8988T (cell line): Measurements from ENCODE around the gene ATP23.

Experiments used
- DNase-seq: peaks from one replicate; pipeline ENCODE4 v3.0.0; 2011

The ATP23 gene, protein sequence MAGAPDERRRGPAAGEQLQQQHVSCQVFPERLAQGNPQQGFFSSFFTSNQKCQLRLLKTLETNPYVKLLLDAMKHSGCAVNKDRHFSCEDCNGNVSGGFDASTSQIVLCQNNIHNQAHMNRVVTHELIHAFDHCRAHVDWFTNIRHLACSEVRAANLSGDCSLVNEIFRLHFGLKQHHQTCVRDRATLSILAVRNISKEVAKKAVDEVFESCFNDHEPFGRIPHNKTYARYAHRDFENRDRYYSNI

DNA sequence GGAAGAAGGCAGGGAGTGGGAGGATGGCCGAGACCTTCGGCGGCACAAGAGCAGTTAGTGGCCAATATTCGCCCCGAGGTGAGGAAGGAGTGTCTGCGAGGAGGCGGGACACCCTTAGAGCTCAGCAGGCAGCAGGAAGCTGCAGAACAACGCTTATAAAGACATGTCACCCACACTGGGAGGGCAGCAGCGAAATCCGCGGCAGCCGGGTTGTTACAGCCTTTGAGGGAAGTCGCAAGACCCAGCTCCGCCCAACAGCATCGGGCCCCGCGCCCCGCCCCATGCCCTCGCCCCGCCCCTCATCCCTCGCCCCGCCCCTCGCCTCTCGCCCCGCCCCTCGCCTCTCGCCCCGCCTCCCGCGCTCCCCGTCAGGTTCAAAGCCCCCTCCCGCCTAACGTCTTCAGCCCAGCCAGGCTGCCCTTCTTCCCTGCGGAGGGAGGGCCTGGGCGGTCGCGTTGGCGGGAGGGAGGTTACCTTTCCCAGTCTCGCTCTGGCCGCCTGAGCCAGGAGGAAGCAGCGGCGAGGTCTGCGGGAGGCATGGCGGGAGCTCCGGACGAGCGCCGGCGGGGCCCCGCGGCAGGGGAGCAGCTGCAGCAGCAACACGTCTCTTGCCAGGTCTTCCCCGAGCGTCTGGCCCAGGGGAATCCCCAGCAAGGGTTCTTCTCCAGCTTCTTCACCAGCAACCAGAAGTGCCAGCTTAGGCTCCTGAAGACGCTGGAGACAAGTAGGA is at the start of gene ATP23:
Gene ATP23, plus strand, starts transcription at position 403 of the 730 bp plus-strand sequence. Its CDS starts 135 bp downstream, at position 538.
- DNase-seq = peak; percentile 76

DNA sequence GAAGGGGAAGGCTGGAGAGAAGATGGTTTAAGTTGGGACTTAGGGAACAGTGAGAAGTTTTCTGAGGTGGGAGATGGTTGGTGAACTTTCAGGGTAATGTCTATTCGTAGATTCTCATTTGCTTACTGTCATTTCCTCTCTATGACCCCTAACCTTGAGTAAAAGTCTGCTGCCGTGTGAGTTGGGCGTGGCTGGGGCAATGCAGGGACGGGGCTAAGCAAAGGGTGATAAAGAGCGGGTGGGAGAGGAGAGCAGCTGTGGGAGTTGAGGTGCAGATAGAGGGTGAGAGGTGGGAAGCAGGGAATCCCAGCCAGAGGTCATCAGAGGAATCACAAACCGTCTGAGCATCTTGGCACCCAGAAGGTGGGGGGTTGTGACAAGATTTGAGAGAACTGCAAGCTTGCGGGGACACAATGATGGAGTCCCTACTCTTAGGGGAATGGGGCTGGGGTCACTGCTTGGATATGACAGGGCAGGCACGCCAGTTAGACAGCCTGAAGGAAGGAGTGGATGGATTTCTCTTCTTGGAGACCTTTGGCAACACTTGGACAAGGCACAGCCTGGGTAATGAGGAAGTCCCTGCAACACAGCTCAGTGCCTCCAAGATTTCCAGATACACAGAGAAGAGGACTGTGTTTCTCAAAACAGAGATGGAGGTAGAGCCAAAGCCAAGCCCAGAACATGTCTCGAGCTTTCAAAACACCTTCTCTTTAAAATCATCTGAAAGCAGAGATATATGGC is 49.0 kb upstream of the ATP23 start:
- no peak for DNase-seq

DNA sequence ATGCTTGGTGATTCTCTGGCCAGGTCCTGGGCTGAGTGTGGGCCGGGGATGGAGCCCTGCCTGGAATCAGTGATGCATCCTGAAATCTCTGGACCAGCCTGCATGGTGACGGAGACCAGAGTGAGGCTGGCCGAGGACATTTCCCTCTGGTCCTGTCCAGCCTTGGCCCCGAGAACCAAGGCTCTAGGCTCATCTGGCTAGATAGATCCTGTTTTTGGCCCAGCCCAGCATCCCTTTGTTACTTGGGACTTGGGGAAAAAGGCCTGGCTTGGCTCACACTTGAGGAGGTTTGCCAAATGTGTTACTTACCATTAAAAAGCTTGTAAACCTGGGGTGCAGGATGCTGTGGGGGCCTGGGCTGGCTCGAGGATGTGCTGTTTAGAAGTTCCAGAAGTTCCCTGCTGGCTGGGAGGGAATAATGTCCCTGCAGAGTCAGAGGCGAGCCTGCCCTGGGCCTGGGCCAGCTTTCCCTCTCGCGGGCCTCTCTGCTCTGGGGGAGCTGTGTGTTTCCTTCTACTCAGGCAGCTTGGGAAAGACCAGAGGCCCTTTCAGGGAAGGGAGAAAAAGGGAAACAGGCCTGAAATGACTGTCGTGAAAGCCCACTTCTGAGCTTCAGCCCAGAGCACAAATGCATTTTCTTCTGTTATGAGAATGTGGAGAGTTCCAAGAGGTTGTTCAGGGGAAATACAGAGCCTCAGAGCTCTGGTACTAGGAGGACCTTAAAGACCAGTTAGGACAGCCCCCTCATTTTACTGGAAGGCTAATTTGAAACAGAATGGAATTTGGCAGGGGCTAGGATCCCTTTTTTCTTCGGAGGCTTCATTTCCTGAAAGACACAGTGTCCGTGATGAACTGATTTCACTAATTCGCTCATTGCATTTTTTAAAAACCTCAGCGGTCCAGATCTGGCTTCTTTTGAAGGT is 47.7 kb upstream of the ATP23 start:
- DNase-seq = no peak

DNA sequence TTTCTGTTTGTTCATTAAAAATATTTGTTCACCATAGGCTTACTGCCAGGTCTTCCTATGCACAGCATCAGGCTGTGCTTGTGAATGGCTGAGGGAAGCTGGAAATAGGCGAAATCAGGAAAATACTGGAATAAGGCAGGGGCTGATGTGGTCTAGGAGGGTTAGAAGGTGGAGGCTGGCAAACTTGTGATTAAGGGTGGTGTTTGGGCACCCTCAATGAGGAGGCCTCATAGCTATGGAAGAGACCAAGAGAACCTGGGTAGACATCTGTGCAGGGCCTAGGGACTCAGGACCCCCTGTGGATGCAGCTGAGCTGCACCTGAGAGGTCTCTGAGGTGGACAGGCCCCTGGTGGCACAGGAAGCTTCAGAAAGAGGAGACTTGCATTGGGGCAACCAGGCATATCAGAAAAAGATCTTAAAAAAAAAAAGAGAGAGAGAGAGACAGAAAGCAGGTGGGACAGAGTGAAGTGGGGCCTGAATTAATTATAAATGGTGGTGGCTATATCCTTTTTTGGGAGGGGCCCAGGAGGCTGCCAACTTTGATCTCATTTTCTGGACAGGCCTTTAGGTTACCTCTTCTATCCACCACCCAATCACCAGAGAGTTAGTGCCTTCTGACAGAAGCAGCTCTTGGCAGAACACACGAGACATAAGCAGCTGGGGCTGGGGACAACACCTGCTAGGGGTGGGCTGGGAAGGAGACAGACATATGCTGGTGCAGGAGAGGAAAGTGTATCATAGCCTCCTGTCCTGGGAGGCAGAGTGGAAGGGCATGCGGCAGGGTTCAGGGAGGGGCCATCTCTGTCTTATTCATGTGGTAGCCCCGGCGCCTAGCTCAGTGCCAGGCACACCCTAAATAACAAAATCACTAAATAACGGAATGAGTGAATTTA is 46.7 kb upstream of the ATP23 start:
- DNase-seq = no peak

DNA sequence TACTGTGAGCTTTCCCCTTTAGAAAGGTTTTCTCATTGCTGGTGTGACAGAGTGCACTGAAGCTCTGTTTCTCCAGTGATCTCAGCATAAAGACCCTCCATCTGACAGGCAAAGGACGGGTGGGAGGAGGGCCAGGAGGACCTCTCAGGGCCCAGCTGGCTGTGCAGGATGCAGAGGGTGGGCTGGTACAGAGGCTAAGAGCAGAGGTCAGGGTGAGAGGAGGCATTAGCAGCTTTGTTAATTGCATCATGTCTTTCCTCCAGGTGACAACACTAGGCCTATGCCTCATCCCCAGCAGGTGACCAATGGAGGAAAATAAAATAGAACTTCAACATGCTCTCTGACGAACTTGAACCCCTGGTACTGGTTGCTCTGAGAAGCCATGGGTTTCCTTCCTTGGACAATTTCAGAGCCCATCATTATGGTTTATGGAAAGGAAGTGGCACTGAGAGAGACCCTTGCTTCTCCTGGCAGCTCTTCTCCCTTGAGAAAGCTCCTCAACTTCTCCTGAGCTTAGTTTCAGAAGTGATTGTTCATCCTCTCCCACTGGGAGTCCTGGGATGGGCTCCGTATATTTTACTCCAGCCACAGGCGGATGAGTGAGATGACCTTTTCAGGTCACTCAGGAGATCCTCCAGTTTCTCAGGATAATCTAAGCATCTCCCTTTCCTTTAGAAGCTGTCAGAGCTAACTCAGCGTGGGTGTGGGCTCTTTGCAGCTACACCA is 45.8 kb upstream of the ATP23 start:
- DNase-seq = no peak

DNA sequence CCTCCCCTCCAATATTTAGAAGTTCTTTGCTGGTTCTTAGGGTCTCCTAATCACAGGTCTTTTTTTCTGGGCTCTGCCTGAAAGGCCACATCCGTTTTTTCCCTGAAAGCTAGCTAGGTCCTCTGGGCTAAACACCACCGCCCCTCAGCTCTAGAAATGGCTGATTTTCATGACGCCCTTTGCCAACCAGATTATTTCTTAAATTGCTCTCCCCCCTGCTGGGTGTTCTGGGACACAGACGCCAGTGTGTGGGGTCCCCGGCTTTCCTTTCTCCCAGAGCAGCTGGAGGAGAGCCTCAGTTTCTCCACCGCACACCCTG is 45.3 kb upstream of the ATP23 start:
- DNase-seq = no peak

DNA sequence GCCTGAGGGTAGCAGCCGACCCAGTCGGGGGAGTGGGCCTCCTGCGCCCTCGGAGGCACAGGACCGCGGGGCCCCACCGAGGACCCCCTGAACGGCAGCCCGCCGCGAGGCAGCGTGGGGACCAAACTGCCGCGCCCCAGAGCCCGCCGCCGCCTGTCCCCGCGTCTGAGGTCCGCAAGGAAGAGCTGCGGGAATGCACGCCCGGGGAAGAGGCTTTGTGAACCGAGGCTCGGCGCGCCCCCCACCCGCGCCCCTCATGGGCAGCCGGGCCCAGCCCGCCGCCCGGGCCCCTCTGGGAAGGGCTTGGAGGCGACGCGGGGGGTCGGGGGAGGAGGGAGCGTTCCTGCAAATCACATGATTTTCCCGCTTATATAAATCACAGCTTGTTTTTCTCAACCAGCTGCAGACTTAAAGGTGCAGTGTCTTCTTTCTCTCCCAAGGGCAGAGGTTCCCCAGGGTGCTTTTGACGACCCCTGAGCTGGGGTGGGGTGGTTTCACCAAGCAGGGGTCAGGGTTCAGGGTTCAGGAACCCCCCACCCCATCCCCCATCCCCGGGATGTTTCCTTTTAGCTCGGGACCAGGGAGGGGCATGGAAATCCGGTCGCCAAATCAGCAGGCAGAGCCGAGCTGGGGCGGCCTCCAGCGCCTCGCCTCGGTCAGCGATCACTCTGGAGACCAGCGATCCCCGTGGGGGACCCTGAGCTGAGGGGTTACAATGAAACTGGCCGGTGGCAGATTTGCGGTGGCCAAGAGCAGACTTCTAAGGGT is 44.7 kb upstream of the ATP23 start:
- DNase-seq = peak; percentile 46

DNA sequence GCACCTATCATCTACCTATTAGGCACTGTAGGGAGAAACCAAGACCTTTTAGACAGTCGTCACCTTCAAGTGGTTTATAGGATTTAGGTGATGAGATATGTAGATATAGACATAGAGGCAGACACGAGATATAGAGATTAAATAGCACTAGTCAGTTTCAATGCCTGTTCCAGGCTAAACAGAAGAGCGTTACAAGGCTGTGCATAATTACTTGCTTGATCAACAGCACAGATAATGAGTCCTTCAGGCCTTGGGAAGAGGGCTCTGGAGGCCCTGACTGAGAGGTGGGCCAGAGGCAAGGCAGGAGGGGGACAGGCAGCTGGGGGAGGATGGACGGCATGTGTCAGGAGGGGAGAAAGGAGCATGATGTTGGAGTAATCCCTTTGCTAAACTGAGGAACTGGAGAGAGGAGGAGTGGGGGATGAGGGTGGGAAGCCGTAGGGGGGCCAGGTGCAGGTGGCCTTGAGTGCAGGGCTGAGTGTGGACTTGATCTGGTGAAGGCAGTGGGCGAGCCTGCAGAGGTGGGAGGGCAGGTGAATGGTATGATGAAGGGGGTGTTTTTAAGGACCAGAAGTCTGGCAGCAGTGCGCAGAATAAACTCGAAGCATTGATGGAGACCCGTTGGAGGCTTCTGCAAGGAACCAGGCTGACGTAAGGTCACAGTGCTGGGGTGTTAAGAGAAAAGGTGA is 43.9 kb upstream of the ATP23 start:
- DNase-seq = no peak

DNA sequence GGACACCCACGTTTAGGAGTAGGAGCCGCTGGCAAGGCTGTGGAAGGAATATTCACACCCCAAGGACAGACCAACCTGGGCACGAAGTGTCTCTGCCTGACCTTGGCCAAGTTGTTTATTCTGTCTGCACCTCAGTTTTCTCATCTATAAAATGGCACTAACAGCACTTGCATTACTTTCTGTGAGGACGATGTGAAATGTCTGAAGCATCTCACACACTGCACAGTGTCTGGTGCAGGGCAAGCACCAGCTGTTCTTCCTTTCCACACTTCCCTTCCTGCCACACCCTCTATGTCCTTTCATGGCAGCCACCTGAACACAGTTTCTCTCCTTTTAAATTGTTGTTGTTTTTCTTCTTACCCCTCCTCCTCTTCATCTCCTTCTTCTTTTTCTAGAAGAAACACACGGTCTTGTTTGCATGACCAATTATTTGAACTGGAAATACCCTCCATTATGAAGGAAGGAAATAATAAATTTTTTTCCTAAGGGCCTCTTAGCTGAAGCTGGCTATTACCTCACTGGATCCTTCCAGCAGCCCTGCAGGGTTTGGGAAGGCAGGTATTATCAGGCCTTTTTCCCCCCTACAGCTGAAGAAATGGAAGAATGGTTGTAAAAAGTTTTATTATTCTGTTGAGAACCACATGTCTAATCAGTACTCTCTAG is 42.9 kb upstream of the ATP23 start:
- no peak for DNase-seq

DNA sequence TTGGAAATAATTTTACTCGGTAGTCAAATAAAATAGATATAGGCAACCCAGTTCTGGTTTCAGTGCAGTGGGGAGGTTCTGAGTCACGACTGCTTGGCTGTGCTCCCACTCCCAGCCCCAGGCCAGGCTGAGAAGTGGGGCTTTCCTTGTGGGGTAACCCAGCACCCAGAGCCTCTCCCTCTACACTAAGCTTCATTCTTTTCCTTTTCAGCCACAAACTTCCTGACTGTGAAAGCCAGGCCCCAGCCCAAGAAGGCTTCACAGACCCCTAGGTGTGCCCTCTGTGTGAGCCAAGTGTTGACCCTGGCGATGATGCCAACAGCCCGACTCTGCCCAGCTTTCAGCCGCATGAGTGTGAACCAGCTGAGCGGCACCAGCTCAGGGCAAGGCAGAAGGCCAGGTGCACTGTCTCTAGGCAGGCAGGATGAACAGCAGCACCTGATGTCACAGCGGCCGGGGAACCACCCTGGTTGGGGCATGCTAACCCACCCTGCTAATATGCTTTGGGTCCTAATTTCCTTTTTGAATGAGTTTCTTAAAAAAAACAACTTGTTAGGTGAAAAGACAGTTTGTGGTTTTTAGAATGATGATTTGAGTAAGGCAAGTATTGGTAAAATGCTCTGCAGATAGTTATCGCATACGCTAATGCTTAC is 42.2 kb upstream of the ATP23 start:
- no peak for DNase-seq

DNA sequence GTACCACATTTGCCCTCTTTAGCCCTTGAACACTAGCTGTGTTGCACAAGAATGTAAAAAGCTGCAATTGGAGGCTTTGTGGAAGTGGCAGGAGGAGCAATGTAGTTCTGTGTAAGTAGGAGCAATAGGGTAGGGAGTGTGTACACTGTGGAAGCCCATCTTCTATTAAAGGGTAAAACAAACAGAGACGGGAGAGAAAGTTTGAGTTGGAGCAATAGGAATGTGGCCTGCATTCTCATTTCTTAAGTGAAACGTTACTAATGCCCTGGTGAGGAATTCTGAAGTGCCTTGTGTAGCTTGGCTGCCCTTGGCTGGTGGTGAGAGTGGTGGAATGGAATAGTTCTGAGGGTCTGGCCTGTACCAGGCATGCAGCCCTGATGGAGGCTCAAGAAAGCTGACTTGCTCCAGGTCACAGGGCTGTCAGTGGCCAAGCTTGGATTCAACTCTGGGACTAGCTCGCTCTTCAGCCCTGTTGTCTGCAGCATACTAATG is 38.8 kb upstream of the ATP23 start:
- DNase-seq = no peak

DNA sequence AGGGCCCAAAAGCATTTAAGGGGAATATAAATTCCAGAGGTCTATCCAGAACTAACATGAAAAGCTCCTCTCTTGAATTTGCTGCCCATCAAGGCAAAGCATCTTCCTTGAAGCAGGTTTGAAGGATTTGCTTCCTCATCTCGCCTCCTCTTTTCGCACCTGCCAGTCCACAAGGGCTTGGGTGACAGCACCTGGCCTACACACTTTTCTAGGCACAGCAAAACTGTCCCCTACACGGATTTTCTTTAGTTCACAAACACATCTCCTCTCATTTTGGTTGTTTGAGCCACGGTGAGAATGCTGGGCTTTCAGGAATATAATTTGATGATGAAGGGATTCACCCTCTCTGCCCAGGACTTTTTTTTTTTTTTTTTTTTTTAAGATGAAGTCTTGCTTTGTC is 36.9 kb upstream of the ATP23 start:
- no peak for DNase-seq

DNA sequence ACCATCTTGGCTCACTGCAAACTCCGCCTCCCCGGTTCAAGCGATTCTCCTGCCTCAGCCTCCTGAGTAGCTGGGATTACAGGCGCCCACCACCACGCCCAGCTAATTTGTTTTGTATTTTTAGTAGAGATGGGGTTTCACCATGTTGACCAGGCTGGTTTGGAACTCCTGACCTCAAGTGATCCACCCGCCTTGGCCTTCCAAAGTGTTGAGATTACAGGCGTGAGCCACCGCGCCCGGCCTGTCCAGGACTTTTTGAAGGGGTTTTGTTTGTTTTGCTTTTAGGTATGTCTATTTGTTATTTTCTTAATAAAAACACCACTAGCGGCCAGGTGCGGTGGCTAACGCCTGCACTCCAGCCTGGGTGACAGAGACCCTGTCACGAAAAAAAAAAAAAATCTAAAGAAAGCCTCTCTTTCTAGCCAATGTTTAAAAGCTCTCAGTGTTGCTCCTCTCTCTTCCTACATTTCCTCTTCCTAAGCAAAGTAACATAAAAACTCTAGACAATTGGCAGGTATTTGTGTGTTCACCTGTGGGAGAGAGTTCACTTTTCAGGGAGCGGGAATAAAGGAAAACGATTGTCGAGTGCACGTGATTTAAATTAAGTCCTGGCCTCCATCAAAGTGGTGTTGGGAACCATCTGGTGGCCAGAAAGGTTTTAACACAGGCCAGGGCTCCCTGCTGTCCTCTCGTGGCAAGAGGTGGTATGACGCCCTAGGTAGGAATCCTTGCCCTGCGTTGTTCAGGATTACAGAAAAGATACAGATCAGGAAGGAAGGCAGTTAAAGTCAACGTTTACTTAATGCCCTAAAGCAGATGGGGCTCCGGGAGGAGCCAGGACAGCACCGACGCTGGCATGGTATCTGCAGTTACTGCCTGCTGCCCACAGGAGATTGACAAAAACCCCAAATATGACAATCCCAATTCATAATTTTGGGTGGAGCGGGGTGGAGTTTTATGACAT is 36.2 kb upstream of the ATP23 start:
- DNase-seq = peak; percentile 39

DNA sequence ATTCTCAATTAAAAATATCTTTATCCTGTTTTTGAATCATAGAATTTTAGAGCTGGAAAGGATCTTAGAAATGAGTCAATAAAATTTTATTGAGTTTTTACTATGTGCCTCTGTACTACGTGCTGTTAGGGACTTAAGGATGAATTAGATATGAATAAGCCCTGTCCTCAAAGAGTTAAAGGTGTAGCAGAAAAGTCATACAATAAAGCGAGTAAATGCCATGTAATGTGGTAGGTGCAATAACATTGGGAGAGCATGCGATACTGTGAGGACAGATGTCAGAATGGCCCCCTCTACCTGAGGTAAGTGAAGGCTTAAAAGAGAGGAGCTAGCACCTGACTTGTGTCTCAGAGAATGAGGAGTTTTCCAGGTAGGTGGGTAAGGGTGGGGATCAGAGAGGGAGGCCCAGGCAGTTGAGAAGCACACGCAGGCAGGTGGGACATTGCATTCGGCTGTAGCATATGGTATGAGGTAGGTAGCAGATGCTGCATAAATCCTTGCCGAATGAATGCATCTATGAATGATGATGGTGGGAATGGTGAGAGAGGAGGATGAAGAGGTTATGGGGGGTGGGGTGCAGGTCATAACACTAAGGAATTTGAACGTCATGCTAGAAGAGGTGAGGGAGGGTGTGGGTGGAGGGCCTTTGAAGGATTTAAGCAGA is 35.4 kb upstream of the ATP23 start:
- no peak for DNase-seq

DNA sequence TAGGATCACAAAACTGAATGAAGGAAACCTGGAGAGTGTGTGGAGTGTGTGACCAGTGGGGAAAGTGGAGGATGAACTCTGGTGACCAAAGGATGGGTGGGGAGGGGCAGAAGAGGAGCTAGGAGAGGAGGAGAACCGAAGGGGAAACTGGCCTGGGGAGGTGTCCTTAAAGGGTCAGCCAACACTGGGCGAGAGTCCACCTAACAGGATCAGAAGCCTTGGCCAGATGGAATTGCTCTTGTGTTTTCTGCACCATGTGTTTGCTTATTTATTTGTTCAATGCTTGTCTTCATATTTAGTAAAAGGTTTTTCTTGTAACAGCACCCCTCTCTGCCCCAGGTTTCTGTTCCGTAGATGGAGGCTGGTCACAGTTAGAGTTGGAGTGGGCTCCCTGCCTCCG is 34.5 kb upstream of the ATP23 start:
- no peak for DNase-seq

DNA sequence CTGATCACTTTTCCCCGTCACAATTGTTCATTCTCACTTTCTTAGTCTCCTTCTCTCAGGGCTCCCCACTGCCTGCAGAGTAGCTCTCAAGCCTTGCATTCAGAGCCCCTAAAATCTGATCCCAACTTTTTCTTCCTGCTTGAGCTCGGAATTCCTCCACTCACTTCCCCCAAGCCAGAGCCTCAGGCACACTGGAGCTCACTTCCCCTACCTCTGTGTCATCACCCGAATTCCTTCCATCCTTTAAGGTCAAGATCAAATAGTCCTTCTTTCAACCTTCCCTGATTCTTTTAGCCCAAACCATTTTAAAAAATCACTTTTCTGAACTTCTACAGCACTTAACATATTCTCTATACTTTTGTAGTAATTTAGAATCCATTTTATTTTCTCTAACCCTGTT is 34.1 kb upstream of the ATP23 start:
- DNase-seq = no peak

DNA sequence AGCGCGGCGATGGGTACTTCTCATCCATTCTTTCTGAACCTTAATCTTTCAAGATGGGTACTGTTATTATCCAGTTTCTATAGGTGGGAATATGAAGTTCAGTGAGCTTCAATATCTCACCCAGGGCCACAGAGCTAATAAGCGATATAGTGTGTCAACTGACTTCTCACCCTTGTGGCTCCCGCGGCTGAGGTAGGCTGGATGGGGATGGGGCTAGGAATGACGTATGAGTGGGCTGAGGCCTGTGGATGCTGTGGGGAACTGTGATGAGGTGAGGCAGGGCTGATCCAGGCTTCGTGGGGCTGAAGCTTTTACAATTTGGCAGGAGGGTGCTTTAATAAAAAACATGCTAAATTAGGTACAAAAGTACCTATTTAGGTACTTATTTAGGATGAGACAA is 32.9 kb upstream of the ATP23 start:
- DNase-seq = no peak
